Stimulated activated CD4-positive, alpha-beta T cell treated with anti-CD3 and anti-CD28 coated beads, Interleukin-12 subunit alpha, Interleukin-12 subunit beta, amount 100 ng/mL, for 24 hours (primary cell): ENCODE results near the gene CSKMT.
"Not testable (repeated sequence)": the region's sequence is repeated elsewhere in the genome, so short reads cannot be mapped to it uniquely, and the experiment has no call there.

Experiments used
- DNase-seq, 2 experiments: peaks; one replicate each; pipeline ENCODE4 v3.0.0-alpha.2; 2020; ENCODE audit warnings: low read depth in 2 of 2

The CSKMT gene

DNA sequence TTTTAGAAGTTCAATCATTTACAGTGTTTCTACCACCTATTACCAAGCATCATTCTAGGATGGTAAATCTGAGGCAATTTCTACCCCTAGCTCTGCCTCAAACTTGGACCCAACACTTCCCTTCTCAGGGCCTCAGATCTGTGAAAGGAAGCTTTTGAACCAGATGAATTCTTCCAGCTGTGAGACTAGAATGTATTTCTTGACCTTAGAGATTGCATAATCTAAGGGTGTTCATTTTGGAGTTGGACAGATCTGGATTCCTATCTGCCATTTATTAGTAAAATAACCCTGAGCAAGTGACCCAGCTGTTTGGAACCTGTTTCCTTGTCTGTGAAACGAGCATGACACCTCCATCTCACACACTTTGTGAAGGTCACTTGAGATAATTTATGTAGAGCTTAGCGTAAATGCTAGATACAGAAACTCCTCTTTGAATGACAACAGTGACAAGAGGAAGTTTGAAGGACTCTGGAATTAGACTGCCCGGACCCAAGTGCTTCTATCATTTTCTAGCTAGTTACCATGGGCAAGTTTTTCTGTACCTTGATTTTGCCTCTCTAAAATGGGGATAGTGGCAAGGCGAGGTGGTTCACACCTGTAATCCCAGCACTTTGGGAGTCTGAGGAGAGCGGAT, 8.2 kb upstream of the CSKMT start:
- DNase-seq = no peak

DNA sequence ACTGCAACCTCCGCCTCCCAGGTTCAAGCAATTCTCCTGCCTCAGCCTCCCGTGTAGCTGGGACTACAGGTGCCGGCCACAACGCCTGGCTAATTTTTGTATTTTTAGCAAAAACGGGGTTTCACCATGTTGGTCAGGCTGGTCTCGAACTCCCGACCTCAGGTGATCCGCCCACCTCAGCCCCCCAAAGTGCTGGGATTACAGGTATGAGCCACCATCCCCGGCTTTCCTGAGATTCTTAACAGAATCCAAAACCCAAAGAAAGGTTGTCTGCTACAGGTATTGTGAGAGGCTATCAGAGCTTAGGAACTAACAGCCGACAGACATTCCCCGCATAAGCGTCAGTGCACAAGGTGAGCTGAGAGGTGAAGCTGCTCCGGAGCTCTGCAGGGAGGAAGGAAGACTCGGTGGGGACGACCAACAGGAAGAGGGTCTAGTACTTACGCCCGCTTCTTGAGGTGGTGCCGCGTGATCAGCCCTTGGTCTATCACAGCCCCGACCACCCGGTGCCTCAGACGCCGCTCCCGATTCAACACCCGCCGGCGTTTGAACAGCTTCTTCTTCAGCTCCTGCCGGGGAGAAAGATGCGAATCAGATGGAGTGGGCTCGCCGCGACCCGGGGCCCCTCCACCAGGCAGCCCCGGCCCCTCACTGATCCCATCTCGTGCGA, 572 bp upstream of the CSKMT start:
- peak in 1 of 2 experiments; percentile 33 for DNase-seq

DNA sequence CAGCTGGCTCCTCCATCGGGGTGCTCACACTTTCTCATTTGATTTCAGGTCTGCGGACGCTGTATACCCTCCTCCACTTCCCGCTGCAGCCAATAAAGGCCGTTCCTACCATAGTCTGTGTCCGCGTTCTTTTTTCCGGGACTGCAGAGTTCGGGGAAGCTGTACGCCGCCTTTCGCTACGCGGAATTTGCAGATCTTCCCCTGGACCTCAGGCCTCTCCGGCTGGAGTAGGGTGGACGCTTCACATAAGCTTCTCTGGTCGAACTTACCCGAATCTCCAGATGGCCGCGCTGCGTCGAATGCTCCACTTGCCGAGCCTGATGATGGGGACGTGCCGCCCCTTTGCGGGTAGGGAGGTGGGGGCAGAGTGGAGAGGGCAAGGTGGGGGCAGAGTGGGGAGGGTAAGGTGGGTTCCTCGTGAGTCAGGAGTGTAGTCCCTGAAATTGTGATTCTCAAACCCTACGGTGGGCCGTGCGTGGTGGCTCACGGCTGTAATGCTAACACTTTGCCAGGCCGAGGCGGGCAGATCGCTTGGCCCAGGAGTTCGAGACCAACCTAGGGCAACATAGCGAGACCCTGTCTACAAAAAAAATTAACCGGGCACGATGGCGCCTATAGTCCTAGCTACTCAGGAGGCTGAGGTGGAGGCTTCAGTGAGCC, 617 bp downstream of the CSKMT start:
- DNase-seq = peak in 1 of 2 experiments; percentile 46

DNA sequence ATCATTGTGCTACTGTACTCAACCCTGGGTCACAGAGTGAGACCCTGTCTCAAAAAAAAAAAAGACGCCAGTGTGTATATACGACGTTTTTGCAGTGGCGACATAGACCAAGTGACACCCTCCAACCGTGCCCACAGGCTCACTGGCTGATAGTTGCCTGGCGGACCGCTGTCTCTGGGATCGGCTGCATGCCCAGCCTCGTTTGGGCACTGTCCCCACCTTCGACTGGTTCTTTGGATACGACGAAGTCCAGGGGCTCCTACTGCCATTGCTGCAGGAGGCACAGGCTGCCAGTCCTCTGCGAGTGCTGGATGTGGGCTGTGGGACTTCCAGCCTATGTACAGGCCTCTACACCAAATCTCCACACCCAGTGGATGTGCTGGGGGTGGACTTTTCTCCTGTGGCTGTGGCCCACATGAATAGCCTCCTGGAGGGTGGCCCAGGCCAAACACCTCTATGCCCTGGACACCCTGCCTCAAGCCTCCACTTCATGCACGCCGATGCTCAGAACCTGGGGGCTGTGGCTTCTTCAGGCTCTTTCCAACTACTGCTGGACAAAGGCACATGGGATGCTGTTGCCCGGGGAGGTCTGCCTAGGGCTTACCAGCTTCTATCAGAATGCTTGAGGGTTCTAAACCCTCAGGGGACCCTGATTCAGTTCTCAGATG, 1.3 kb downstream of the CSKMT start:
- DNase-seq = no peak

DNA sequence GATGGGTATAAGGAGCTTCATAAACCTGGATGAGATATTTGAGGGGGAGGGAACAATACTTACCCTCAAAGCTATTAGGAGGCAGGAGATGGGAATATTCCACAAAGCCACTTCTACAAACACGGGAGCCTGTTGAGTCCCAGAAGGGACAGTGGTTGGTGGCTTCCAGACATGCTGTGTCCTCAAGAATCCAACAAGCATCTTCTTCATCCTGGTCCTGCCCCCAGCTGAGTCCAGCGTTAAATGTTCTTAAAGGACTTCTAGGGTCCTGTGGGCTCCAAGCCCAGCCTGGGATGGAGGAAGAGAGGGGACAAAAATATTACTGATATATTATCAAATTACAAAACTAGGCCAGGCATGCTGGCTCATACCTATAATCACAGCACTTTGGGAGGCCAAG, 2.3 kb downstream of the CSKMT start:
- no peak for DNase-seq

DNA sequence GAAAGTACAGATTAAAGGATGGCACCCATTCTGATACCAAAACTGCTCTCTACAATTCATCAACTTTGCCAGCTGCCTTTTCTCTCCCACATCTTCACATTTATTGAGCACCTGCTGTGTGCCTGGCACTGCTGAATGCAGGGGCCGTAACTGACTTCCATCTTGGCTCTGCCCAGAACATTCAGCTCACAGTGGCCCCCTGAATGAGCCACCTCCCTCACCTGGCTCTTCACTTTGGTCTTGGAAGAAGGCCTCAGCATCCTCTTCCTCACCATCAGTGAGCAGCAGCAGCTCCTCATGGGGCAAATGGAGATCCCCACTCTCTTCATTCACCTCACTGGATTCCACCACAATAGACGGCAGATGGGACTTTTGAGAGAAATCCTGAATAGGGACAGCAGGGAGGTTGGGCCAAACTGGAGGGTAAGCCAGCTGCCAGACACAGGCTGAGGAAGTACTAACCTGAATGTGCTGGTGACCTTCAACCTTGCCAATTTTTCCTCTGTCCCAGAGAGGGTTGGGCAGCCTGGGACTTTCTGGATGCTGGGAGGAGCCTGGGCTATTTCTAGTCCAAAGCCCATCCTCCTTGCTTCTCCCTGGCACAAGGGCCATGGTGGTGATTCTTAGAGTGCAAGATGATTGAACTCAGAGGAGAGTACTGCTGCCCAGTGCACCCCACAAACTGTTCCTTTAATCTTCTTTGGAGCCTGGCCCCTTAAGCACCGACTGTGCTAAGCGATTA, 4.5 kb downstream of the CSKMT start:
- DNase-seq = no peak

DNA sequence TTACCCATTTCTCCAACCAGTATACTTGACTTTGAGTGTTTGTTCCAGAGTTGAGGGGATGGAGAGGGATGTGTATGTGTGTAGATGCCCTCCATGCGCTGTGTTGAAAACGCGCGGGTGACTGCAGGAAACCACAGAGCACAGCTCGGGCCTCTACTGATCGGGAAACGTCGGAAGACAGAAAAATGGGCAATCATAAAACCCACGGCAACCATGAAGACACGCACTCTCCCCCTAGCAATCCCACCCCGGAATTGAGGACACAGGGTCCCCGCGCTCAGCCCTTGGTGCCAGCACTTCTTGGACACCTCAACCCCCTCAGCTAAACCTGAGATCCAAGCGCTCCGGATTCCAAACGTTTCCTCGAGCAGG, 6.1 kb downstream of the CSKMT start:
- DNase-seq = no peak

DNA sequence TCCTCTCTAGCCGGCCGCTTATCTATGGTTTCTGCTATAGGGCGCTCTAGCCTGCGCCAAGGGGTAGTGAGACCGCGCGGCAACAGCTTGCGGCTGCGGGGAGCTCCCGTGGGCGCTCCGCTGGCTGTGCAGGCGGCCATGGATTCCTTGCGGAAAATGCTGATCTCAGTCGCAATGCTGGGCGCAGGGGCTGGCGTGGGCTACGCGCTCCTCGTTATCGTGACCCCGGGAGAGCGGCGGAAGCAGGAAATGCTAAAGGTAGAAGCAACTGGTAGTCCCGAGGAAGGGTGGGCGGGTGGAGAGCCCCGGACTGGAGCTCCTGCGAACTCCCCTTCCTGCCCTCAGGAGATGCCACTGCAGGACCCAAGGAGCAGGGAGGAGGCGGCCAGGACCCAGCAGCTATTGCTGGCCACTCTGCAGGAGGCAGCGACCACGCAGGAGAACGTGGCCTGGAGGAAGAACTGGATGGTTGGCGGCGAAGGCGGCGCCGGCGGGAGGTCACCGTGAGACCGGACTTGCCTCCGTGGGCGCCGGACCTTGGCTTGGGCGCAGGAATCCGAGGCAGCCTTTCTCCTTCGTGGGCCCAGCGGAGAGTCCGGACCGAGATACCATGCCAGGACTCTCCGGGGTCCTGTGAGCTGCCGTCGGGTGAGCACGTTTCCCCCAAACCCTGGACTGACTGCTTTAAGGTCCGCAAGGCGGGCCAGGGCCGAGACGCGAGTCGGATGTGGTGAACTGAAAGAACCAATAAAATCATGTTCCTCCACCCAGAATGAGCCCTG, 6.7 kb downstream of the CSKMT start, which contains the start of the genes LBHD1 and UQCC3:
Gene LBHD1 (minus strand): TSS at position 660 of the 782 bp plus-strand sequence. CDS start 2,236 bp downstream, outside the sequence.
Gene UQCC3 (plus strand): TSS at position 66 of the 782 bp plus-strand sequence. CDS start 73 bp downstream, at position 139.
- peak in 1 of 2 experiments; percentile 69 for DNase-seq

DNA sequence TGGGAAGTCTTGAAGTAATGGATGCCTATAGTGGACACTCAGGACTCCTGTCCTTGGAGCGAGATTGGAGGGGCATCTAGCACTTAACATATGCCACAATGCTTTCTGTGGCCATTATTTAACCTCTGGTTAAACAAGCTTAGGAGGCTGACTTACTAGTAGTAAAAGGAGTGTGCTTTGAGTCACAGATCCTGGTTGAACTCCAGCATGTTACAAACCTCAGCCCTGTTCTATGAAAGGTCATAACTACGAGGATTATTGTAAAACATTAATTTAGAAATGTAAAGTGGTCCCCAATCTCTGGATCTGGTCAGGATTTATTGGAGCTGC, 8.0 kb downstream of the CSKMT start:
- DNase-seq = no peak

DNA sequence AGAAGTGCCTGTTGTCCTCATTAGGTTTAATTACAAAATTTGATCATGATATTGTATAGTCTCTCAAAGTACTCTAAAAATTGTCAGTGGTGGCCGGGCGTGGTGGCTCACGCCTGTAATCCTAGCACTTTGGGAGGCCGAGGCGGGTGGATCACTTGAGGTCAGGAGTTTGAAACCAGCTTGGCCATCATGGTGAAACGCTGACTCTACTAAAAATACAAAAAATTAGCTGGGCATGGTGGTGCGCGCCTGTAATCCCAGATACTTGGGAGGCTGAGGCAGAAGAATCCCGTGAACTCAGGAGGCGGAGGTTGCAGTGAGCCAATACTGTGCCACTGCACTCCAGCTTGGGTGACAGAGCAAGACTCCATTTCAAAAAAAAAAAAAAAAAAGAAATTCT, 10.3 kb downstream of the CSKMT start:
- not testable (repeated sequence) for DNase-seq

DNA sequence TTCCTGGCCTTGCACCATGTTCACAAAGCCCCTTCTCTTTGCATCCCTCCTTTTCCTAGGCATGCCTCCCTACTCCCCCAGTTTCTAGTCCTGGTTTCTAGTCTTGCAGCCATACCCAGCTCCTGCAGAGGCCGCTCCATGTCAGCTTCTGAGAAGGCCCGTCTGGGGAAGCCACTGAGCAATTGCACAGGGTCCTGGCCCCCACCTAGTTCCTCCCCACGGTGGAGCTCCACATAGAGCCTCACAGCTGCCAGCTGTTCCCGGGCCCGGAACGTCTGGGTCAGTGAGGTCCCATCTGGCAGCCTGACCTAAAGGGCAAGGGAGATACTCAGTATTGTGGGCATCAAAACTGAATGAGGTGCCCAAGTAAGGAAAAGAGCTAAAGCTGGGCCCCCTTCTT, 11.6 kb downstream of the CSKMT start:
- DNase-seq = no peak

DNA sequence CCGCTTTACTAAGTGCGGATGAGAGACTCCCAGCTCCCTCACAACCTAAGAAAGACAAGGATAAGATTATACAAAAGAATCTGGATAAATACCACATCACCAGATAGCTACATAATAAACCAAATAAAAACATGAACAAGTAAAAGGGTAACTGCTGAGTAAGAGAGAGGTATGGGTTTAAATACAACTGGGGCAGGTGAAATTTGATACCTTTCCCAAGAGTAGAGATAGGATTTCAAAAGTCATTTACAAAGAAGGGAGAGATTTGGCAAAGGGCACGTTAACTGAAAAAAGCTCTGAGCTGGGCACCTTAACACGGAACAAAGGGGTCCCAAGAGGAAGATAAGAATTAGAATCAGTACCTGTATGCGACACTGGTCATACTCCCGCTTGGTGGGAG, 12.0 kb downstream of the CSKMT start:
- DNase-seq = no peak

DNA sequence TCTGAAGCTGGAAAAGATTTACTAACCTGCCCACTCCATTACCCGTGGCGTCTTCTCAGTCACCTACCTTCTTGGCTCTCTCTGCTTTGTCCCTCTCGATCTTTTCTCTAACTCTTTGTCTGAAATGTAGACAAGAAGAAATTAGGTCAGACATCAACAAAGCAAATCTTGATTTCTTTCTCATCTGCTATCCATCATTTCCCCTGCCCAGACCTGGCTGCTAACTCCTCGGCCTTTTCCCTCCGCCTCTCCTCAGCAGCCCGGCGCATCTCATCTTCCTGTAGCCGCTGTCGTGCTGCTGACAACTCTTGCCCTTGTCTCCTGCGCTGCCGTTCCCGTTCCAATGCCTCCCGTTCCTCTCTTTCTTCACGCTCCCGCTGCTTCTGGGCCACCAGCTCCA, 12.6 kb downstream of the CSKMT start:
- no peak for DNase-seq

DNA sequence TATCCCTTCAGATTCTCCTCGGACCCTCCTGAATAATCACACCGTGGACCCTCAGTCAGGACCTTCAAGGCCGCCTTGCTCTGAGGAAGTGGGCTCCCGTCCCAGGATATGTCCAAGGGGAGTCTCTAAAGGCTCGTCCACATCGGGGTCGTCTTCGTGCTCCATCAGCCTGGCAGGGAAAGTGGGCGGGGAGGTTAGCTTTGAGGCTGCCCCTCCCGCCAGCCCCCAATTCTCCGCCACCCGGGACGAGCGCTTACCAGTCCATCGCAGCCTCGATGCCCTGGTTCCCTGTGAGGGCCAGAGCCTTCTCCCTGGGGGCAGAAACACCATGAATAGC, 13.3 kb downstream of the CSKMT start:
- no peak for DNase-seq

DNA sequence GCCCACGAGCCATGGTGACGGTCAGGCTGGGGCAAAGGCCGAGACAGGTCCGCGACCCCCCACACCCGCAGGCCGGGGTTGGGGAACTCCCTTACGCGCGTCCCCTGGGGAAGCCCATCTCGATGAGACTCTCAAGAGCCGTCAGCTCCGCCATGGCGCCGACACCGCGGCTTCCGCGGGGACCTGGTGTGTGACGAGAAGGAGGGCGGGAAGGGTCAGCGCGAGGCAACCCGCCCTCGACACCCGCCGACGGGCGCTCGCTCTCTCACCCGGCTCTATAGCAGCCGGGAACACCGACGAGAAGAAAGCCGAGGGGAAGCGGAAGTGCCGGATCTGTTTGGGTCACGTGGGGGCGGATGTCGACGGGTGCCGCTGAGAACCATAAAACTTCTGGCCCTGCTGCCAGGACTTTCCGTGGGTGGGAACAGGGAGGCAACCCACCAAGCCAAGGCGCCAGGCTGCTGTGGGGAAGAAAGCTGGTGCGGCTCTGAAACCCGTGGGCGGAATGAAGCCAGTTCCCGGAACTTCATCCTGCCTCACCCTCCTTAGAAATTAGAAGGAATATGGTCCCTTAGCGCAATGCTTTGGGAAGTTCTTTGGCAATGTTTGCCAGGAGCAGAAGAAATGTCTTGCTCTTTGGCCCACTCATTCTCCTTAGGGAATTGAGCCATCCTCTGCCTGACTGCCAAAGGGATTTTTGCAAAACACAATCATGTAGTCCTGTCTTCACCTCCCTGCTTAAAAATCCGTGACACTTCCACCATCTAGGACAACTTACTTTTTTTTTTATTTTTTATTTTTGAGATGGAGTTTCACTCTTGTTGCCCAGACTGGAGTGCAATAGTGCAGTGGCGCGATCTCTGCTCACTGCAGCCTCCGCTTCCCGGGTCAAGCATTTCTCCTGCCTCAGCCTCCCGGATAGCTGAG, 13.9 kb downstream of the CSKMT start, which contains the start of gene UBXN1:
Gene UBXN1 (minus strand): TSS at position 304 of the 927 bp plus-strand sequence. CDS start 150 bp downstream, at position 154.
- DNase-seq = peak; percentile 71 to 86

DNA sequence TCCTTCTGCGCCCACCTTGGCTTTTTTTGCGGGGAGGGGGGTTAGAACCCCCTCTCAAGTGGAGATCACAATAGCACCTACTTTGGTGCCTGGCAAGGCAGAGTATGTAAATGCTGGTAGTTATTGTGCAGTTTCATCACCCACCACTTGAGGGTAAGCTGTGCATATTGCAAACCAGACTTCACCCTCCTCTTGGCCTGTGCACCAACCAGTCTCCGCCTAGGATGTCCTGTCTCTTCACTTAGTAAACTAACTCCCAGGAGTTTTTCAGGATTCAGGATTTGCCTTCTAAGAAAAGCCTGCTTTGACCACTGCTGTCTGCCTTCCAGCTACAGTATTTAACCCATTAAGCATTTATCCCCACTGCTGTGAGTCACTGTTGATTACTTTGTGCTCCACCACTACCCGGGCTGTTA, 15.7 kb downstream of the CSKMT start:
- no peak for DNase-seq

DNA sequence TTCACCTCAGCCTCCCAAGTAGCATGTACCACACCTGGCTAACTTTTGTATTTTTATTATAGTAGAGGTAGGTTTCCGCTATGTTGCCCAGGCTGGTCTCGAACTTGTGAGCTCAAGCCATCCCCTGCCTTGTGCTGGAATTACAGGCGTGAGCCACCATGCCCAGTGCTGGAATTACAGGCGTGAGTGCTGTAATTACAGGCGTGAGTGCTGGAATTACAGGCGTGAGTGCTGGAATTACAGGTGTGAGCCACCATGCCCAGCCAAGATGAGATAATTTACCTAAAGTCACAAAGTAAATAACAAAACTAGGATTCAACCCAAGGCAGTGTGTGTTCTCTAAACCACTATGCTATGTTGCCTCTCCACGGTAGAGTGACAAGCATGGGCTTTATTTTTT, 17.4 kb downstream of the CSKMT start:
- no peak for DNase-seq

DNA sequence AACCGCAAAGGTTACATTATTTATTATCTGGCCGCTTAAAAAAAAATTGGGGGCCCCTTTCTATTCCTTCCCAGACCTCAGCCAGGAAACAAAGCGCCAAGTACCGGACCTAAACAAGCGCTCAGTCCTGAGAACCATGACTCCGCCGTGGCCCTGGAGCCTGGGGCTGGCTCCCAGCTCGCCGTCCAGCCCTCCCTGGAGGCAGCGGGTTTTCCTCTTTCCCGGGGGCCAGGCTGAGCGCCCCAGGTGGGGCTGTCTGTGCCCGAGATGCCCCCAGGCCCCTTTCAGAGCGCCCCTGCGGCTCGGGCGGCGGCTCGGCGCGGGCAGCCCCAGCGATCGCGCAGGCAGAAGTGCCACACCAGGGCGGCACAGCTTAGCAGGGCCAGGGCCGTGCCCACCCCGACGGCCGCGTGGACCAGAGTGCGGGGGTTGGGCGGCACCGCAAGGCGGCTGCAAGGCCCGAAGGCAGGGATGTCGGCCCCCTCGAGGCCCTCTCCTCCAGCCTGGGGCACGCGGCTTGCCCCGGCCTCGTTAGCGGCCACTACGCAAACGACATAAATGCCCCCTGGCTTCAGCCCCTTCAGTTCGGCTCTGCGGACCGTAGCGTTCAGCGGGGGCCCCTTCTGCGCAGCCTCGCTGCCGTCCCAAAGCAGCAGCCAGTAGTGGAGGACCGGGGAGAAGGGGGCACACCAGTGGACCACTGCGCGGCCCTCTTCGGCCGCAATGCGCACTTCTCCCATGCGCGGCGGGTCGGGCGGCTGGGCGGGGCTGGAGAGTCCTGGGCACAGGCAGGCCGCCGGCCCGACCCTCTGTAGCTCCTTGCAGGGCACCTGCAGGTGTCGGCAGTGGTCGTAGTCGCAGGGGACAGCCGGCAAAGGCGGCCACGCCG, 22.6 kb downstream of the CSKMT start:
- no peak for DNase-seq

DNA sequence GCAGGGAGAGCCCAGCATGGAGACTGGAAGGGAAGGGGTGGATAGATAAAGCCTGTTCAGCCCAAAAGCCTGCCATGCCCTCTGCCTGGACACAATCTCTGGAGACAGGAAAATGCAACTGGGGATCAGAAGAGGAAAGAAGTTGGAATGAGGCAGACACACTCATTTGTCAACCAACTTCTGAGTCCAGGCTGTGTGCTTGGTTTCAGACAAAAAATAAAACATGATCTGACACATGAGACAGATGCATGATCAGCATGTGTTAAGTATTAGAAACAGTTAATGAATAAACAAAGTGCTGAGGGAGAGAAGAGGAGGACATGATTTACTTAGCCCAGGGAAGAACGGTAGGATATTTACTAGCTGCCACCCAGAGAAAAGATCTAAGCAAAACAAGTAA, 23.4 kb downstream of the CSKMT start:
- DNase-seq = no peak
